IMR-90 (cell line): ENCODE results near the gene DOK6.

Source experiments
- CTCF ChIP-seq: conservative IDR thresholded peaks from 2 replicates; pipeline ENCODE4 v1.5.1; 2012; ENCODE audit warnings: mild to moderate bottlenecking, low read depth, low read length, improper control_type of control experiment
- FOS ChIP-seq: fragments of 150-350 bp; IDR thresholded peaks from 2 replicates; pipeline ENCODE4 v1.6.1; 2016; ENCODE audit warnings: low read depth, low read length
- MAZ ChIP-seq: IDR thresholded peaks from 2 replicates; pipeline ENCODE4 v1.6.1; 2012; ENCODE audit warnings: low read depth, mild to moderate bottlenecking, low read length, improper control_type of control experiment, moderate library complexity, borderline replicate concordance
- POLR2A ChIP-seq: IDR thresholded peaks from 2 replicates; pipeline ENCODE4 v1.6.1; 2012; ENCODE audit warnings: mild to moderate bottlenecking, low read depth, low read length

- TF ChIP-seq CTCF (no peak), POLR2A (no peak), FOS (no peak), MAZ (no peak)
These were observed 136.5 kb downstream of the DOK6 start for GRCh38 chr18:69537183-69537582.
